ENCODE results near the gene TEDC1.

DNA sequence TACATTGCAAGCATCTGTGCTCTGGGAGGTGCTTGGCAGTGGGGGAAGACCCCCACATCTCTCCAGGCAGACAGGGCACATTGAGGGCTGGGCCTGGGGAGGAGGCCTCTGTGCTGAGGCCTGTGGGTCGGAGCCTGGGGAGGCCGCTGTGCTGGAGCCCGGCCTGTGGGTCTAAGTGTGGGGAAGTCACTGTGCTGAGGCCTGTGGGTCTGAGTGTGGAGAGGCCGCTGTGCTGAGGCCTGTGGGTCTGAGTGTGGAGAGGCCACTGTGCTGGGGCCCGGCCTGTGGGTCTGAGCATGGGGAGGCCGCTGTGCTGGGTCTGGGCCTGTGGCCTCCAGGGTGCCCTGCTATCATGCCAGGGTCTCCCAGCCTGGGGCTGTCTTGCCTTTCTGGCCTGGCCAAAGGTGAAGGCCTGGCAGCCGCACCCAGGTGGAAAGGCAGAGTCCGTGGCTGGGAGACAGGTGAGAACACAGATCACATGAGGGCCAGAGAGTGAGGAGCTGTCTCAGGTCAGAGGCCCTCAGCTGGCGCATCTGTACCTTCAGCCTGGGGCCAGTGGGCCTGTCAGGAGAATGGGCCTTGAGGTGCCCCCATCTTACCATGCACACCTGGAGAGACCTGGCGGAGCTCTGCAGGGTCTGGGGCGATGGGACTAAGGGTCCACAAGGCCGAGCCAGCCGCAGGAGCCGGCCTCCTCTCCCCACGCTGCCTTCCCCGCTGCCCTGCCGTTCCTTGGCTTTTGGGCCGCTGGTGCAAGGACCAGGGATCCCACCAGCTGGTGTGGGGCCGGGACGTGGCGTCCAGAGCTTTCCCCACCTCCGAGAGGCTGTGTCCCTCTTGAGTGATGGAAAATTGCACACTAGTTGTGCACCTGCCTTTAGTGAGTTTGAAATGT is 35.0 kb upstream of the TEDC1 start:
- TF ChIP-seq RAD21 (IDR thresholded peaks at IDR 0.05; ENCODE audit: low read depth) (no peak), CEBPB (IDR thresholded peaks at IDR 0.05) (no peak), MAX (IDR thresholded peaks at IDR 0.05) (no peak), EP300 (IDR thresholded peaks at IDR 0.05; ENCODE audit: borderline replicate concordance) (no peak), TCF12 (IDR thresholded peaks at IDR 0.05; ENCODE audit: low read depth) (no peak), NFIC (IDR thresholded peaks at IDR 0.05) (no peak), REST (IDR thresholded peaks at IDR 0.05; ENCODE audit: low read depth) (no peak), TAF1 (IDR thresholded peaks at IDR 0.05; ENCODE audit: low read depth) (no peak), EGR1 (IDR thresholded peaks at IDR 0.05) (no peak), CREB1 (IDR thresholded peaks at IDR 0.05; ENCODE audit: low read depth) (no peak)
- TF ChIP-seq, protein P1, sequence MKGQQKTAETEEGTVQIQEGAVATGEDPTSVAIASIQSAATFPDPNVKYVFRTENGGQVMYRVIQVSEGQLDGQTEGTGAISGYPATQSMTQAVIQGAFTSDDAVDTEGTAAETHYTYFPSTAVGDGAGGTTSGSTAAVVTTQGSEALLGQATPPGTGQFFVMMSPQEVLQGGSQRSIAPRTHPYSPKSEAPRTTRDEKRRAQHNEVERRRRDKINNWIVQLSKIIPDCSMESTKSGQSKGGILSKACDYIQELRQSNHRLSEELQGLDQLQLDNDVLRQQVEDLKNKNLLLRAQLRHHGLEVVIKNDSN (IDR thresholded peaks at IDR 0.05): no peak
